ENCODE data around the gene TGFBR2.
"Not testable (repeated sequence)": the region's sequence is repeated elsewhere in the genome, so short reads cannot be mapped to it uniquely, and the experiment has no call there.

Gene TGFBR2

DNA sequence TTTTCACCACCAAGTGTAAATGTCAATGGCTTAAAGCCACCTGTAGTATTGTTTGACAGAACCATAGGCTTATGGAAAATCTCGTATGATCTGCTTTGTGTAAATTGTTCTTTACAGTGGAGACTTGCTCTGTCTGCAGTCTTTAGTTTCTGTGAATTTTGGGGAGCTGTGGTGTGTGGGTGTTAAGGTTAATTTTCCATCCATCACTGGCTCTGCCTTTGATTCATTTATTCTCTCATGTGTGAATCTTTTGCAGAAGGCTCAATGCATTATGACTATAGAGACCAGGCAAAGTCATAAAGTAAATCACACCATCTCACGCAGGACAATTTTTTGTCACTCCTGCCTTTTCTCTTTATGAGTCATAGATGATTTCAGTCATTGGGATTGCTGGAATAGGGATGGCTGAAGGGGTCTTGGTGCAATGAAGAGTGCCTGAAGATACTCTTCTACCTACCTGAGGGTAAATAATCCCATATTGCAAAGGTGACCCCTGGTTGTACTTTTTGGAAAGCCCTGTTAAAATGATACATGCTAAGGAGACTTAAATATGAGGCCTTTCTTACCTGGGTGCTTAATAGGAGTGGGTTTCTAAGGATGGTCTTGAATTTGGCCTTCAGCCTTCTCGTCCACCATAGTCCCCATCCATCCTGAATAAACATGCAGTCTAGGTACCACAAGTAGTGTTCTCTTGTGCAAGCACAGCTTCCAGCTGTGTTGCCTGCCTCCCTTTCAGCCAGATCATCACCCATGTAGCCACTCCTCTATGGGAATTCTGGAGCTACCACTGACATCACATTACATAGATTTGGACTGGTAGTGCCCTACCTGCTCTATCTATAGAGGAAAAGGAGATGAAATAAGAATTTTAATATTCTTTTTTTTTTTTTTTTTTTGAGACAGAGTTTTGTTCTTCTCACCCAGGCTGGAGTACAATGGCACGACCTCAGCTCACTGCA is 14.3 kb downstream of the TGFBR2 start:
- H3K9me3 ChIP-seq (ENCODE audit: control insufficient read depth, insufficient read depth, low read length) = no peaks in the 10 kb centered on the region
- no peaks in the 10 kb centered on the region; the same call in 1 of the 2 replicates for H3K36me3 ChIP-seq (ENCODE audit: insufficient read depth, low read length)
- peaks cover 10% of the 10 kb centered on the region; the same call in 1 of the 2 replicates for H3K4me1 ChIP-seq (ENCODE audit: insufficient read depth, low read length)
- no peak overlapping the region for H3K9ac ChIP-seq (ENCODE audit: low read depth, low read length)

DNA sequence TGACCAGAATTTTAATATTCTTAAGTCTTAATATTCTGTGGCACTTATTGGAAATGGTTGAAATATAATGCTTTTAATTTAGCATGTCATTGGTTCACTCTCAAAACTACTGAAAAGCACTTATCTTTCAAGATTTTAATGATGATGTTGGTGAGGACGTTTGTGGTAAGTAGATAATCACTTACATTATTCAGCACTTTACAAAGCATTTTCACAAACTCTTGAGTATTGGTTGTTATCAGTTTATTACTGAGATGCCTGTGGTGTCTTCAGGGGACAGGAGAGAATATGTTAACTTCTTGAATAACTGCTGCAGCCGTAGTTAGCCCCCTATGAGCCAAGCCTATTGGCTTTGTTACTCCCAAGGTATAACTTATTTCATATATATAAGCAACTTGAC is 15.2 kb downstream of the TGFBR2 start:
- Histone ChIP-seq H3K9ac (ENCODE audit: low read depth, low read length) (no peak overlapping the region), H3K4me1 (ENCODE audit: insufficient read depth, low read length) (peaks cover 13% of the 10 kb centered on the region; the same call in 1 of the 2 replicates)

DNA sequence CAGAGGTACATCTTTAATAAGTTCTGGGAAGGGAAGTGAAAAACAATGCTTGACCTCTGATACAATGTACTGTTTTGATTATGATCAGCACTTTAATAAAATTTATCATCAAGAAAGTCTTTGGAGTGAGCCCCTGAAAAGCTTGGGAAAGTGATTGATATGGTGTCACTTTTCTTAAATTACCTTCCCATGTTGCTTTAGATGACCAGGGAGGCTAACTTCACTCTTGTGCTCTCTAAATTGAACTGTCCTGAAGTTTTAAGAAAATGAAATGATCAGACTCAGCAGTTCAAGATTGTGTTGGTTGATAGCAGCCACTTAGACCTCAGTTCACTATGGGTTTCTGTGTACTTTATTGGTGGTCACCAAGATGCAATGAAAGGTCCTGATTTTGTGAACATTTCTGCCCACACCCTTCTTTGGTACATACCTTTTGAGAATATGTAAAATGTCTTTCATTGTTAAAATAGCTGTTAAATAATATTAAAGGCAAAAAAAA is 15.7 kb downstream of the TGFBR2 start:
- Histone ChIP-seq H3K9ac (ENCODE audit: low read depth, low read length) (no peak overlapping the region), H3K4me1 (ENCODE audit: insufficient read depth, low read length) (peaks cover 18% of the 10 kb centered on the region)

More for the DNA sequence above, 15.2 kb downstream of the TGFBR2 start:
- no peaks in the 10 kb centered on the region; the same call in 1 of the 2 replicates for H3K36me3 ChIP-seq (ENCODE audit: insufficient read depth, low read length)
- H3K9me3 ChIP-seq (ENCODE audit: control insufficient read depth, insufficient read depth, low read length) = no peaks in the 10 kb centered on the region

DNA sequence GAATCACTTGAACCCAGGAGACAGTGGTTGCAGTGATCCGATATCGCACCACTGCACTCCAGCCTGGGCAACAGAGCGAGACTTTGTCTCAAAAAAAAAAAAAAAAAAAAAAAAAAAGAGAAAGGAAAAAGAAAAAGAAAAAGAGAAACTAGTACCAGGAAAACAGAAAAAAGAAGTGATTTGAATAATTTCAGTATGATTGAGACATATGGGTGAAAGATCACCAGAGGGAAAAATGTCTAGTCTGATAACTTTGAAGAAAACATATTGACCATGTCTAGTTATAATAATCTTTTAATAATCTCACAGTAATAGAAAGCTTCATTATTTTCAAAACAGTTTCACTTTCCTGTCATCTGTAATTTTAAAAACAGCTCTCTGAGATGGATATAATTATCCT is 16.4 kb downstream of the TGFBR2 start:
- no peak overlapping the region for H3K9ac ChIP-seq (ENCODE audit: low read depth, low read length)
- H3K9me3 ChIP-seq (ENCODE audit: control insufficient read depth, insufficient read depth, low read length) = no peaks in the 10 kb centered on the region
- peaks cover 25% of the 10 kb centered on the region for H3K4me1 ChIP-seq (ENCODE audit: insufficient read depth, low read length)
- no peaks in the 10 kb centered on the region; the same call in 1 of the 2 replicates for H3K36me3 ChIP-seq (ENCODE audit: insufficient read depth, low read length)

More for the DNA sequence above, 15.7 kb downstream of the TGFBR2 start:
- Histone ChIP-seq H3K36me3 (ENCODE audit: insufficient read depth, low read length) (no peaks in the 10 kb centered on the region; the same call in 1 of the 2 replicates), H3K9me3 (ENCODE audit: control insufficient read depth, insufficient read depth, low read length) (no peaks in the 10 kb centered on the region)

DNA sequence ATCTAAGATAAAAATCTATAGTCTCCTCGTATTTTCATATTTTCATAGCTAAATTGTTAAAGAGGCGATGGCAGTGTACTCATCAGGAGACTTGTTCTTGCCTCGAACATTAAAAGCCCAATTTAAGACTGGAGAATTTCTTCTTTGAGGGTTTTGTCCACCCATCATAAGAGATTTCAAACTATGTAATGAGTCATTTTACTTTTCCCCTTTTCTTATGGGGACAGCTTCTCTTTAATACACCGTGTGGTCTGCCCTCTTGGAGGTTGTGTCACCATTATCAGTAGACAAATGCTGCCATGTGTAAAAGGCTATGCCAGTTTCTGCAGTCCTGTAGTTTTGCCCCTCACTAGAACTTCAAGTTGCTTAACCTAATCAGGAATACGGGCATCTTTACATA is 16.9 kb downstream of the TGFBR2 start:
- Histone ChIP-seq H3K4me1 (ENCODE audit: insufficient read depth, low read length) (peaks cover 30% of the 10 kb centered on the region), H3K9me3 (ENCODE audit: control insufficient read depth, insufficient read depth, low read length) (no peaks in the 10 kb centered on the region), H3K36me3 (ENCODE audit: insufficient read depth, low read length) (no peaks in the 10 kb centered on the region; the same call in 1 of the 2 replicates), H3K9ac (ENCODE audit: low read depth, low read length) (no peak overlapping the region)

DNA sequence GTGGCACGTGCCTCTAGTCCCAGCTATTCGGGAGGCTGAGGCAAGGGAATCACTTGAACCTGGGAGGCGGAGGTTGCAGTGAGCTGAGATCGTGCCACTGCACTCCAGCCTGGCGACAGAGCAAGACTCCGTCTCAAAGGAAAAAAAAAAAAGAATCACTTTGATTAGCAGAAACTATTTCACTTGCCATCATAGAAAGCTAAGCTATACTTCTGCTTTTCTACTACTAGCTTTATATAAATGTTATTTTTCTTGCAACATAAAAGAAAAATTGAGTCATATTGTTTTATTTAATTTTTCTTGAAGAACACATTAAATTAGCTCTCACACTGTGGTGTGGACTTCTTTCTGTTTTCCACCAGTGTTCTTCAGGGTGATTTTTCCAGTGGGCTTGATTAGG is 18.1 kb downstream of the TGFBR2 start:
- H3K9me3 ChIP-seq (ENCODE audit: control insufficient read depth, insufficient read depth, low read length); H3K9ac ChIP-seq (ENCODE audit: low read depth, low read length); H3K36me3 ChIP-seq (ENCODE audit: insufficient read depth, low read length): not testable (repeated sequence)
- H3K4me1 ChIP-seq (ENCODE audit: insufficient read depth, low read length) = peaks cover 40% of the 10 kb centered on the region

DNA sequence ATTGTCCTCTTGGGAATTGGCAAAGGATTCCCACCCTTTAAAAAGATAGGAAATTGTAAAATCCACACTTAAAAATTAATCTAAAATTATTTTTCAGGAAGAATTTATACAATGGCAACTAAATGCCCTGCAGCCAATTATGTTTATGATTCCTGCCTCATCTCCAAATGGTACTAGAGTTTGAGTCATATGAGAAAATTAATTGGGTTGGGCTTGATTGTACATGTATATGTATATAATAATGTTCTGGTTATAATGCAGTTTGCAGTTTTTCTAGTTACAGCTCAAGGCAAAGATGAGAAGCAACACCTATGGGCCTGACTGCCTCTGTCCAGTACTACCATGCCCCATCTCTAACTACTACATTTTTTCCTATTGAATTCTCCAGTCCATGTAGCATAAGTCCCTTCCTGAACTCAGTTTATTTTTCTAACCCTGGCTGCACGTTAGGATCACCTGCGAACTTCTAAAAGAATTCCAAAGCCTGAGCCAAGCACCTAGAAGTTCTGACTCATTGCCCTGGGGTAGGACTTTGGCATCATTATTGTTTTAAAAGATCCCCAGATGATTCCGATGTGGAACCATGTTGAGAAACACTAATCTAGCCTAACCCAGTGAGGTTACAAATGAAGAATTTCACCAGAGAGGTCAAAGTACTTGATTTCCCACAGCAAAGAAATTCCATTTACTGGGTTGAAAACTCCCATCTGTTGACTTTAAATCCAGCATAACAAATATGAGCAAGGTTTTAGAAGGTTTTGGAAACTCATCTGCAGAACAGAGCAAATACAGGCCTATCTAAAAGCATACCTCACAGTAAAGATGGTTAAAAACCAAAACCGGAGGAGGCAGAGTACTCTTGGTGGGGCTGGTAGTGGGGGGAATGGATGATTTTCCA is 19.4 kb downstream of the TGFBR2 start:
- H3K36me3 ChIP-seq (ENCODE audit: insufficient read depth, low read length) = no peaks in the 10 kb centered on the region
- peaks cover 39% of the 10 kb centered on the region for H3K4me1 ChIP-seq (ENCODE audit: insufficient read depth, low read length)
- H3K9ac ChIP-seq (ENCODE audit: low read depth, low read length) = no peak overlapping the region
- H3K9me3 ChIP-seq (ENCODE audit: control insufficient read depth, insufficient read depth, low read length) = no peaks in the 10 kb centered on the region

DNA sequence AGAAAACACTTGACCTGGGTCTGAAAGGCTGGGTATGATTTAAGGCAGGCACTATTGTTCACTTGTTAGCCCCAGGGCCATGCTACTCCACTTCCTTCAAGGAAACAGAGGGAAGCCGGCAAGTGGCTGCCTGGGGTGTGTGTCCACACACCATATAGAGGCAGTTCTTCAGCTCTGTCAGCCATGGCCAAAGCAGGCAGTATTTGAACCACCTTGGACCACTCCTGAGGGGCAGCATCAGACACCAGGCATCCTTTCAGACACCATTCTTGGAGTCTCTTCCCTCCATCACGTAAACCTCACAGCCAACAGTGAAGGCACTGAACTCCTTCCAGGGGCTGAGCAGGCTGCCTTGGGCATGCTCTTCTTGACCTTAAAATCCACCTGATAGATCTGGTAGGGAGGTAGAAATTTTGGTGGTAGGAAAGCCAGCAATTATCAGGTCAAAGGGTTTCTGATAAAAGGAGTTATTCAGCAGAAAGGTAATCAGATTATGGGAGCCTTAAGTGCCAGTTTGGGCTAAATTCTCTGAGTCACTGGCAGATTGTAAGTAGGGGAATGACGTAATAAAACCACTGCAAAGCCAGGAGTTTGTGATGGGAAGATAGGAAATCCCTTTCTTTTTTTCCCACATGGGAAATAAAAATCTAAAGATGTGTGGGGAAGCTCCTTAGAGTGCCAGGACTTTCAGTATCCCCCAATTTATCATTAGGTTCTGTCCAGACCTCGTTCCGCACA is 20.2 kb downstream of the TGFBR2 start:
- H3K36me3 ChIP-seq (ENCODE audit: insufficient read depth, low read length) = no peaks in the 10 kb centered on the region
- H3K4me1 ChIP-seq (ENCODE audit: insufficient read depth, low read length) = peaks cover 37% of the 10 kb centered on the region
- no peaks in the 10 kb centered on the region for H3K9me3 ChIP-seq (ENCODE audit: control insufficient read depth, insufficient read depth, low read length)
- no peak overlapping the region for H3K9ac ChIP-seq (ENCODE audit: low read depth, low read length)

DNA sequence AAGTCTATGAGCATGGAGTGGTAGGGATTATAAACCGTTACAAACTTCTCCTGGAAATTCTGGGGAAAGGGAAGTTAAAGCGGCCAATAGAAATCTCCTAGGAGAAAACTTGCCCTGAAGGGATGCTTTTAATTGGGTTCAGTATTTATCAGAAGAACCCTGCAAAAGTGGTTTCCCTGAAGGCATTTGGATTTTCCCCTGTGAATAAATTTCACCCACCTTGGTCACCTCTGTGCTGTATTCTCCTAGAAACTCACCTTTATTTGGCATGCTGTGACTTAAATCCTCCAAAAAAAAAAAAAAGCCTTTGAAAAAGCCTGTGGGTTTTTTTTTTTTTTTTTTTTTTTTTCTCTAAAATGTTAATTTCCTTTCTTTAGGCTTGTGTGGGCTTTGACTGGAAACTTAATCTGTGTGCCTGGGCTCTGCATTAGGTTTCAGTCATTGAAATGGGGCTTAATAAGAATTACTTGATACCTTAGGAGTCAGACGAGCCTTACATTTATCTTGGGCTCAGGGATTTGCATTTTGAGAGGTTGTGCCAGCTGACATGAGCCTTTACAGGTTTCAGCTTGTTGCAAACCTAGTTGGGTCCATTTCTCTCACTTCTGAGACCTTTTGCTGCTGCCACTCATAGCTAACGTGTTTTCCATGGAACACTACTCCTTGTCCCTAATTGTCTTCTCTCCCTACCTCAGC is 22.0 kb downstream of the TGFBR2 start:
- Histone ChIP-seq H3K36me3 (ENCODE audit: insufficient read depth, low read length) (no peaks in the 10 kb centered on the region), H3K9me3 (ENCODE audit: control insufficient read depth, insufficient read depth, low read length) (no peaks in the 10 kb centered on the region), H3K4me1 (ENCODE audit: insufficient read depth, low read length) (peaks cover 37% of the 10 kb centered on the region), H3K9ac (ENCODE audit: low read depth, low read length) (no peak overlapping the region)

DNA sequence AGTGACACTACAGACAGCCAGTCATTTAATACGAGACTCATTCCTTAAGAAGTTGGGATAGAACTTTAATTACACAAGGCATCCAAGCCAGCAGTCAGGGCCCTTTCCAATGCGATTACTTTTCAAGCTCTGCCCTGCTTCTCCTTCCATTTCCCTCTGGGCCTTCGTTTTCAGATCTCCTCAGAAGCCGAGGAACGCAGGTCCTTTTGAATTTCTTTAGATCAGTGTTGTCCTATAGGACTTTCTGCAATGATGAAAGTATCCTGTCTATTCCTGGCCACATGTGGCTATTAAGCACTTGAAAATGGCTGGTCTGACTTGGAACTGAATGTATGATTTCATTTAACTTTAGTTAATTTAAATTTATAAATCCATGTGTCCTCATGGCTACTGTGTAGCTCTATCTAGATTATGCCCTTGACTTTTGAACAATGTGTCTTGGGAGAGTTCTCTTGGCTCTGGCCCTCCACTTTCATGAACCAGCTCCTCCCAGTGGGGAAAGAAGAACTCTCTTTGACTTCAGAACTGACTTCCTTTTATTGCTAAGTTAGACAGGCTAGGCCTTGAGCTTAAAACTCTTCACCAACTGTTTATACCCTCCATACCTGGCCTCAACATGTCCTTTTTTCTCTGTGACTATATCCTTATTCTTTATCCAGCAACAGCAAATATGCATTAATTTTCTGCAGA is 22.6 kb downstream of the TGFBR2 start:
- Histone ChIP-seq H3K9me3 (ENCODE audit: control insufficient read depth, insufficient read depth, low read length) (no peaks in the 10 kb centered on the region), H3K9ac (ENCODE audit: low read depth, low read length) (no peak overlapping the region), H3K4me1 (ENCODE audit: insufficient read depth, low read length) (peaks cover 40% of the 10 kb centered on the region), H3K36me3 (ENCODE audit: insufficient read depth, low read length) (no peaks in the 10 kb centered on the region)

DNA sequence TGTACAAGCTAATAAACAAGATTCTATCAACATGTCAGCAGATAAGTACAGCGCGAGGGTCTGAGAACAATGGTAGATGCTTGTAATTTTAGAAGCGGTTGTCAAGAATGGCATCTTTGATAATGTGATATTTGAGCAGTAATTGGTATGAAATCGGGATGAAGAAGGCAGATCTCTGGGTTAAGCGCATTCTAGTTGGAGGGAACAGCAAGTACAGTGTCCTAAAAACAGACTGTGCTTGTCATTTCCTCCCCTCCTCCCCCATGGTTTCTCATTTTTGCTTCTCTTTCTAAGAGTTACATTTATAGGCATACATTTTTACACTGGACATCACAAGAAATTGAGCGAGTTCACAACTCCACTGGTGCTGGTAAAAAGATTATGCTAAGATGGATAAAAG is 23.3 kb downstream of the TGFBR2 start:
- peaks cover 45% of the 10 kb centered on the region for H3K4me1 ChIP-seq (ENCODE audit: insufficient read depth, low read length)
- no peaks in the 10 kb centered on the region for H3K36me3 ChIP-seq (ENCODE audit: insufficient read depth, low read length)
- no peak overlapping the region for H3K9ac ChIP-seq (ENCODE audit: low read depth, low read length)
- H3K9me3 ChIP-seq (ENCODE audit: control insufficient read depth, insufficient read depth, low read length) = no peaks in the 10 kb centered on the region

DNA sequence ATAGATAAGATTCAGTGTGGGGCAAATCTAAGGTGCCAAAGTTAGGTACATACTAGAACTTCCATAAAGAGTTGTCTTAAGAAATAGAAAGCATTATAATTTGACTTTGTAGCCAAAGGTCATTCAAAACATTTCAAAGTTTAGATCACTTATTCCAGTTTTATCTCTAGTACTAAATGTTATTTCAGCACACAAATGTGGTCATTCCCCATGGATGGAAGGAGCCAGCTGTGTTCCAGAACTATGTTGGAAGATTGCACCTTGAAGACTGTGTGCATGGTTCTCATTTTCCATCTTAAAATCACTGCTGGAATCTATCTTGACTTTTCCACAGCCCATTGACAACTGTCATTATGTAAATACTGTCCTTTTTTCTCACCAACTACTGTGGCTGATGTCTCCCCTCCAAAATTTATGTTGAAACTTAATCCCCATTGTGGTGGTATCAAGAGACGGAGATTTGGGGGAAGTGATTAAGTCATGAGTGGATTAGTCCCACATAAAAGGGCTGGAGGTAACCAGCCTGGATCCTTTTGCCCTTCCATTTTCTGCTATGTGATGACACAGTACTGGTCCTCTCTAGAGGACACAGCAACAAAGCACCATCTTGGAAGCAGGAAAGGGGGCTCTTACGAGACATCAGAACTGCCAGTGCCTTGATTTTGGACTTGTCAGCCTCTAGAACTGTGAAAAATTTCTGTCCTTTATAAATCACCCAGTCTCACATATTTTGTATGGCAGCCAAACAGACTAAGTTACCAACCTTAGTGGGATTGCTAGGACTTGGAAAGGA is 24.0 kb downstream of the TGFBR2 start:
- H3K36me3 ChIP-seq (ENCODE audit: insufficient read depth, low read length) = no peaks in the 10 kb centered on the region
- H3K9ac ChIP-seq (ENCODE audit: low read depth, low read length) = no peak overlapping the region
- H3K4me1 ChIP-seq (ENCODE audit: insufficient read depth, low read length) = peaks cover 45% of the 10 kb centered on the region
- H3K9me3 ChIP-seq (ENCODE audit: control insufficient read depth, insufficient read depth, low read length) = no peaks in the 10 kb centered on the region

Measured in ES-I3 (cell line).